Tibial nerve (tissue), 4 donors: ENCODE data around the gene NFS1.

Source experiments
- CTCF ChIP-seq, 5 experiments: fragments of 200-600 bp in 3 of 5; fragments of 450-650 bp in 2 of 5; sonication (generic) in 3 of 5; IDR thresholded peaks; one replicate each; pipeline ENCODE4 v1.5.1; 2016 to 2019; ENCODE audit warnings: antibody characterized with exemption in 5 of 5, mild to moderate bottlenecking in 3 of 5, moderate library complexity in 2 of 5
- EP300 ChIP-seq, 2 donors: sonication (generic); formaldehyde crosslinking; IDR thresholded peaks; one replicate each; pipeline ENCODE4 v1.6.1; 2017; ENCODE audit warnings: antibody characterized with exemption in 2 of 2, mild to moderate bottlenecking in 1 of 2
- POLR2A ChIP-seq, 2 donors: fragments of 450-650 bp; IDR thresholded peaks; one replicate each; pipeline ENCODE4 v1.6.1; 2017; ENCODE audit warnings: antibody characterized with exemption in 2 of 2, mild to moderate bottlenecking in 2 of 2, moderate library complexity in 2 of 2

- TF ChIP-seq CTCF (IDR thresholded peaks at IDR 0.05) (no peak), POLR2A (IDR thresholded peaks at IDR 0.05) (no peak), EP300 (IDR thresholded peaks at IDR 0.05) (no peak)
These were observed 36.8 kb upstream of the NFS1 start for GRCh38 chr20:35735826-35736470.
